Ovary (tissue), 9 donors: ENCODE data around the gene MBNL3. TPM values are rescaled to one million over a fixed set of nuclear protein-coding genes. Genes with fewer than 3 reads are reported as not detected.

Source experiments
- DNase-seq, 5 donors: peaks; one replicate each; pipeline ENCODE4 v3.0.0-alpha.2; 2019 to 2020
- H3K27ac ChIP-seq, 2 donors: fragments of 200-600 bp; one replicate each; pipeline versions ENCODE4 v1.5.1 to v1.8.0; 2019 to 2022
- H3K27me3 ChIP-seq: fragments of 200-600 bp; one replicate; pipeline ENCODE4 v1.8.0; 2022
- H3K36me3 ChIP-seq: fragments of 200-600 bp; sonication (generic); one replicate; pipeline ENCODE4 v1.5.1; 2019
- H3K4me1 ChIP-seq: one replicate; pipeline ENCODE4 v1.8.1; 2013; ENCODE audit warnings: mild to moderate bottlenecking, moderate library complexity; ENCODE audit not compliant: insufficient read depth
- H3K4me3 ChIP-seq: fragments of 200-600 bp; sonication (generic); one replicate; pipeline ENCODE4 v1.5.1; 2017
- H3K9me3 ChIP-seq, 2 donors: fragments of 200-600 bp in 1 of 2; sonication (generic) in 1 of 2; one replicate each; pipeline versions ENCODE4 v1.5.1 to v1.8.1; 2013 to 2019; ENCODE audit warnings: mild to moderate bottlenecking in 1 of 2, moderate library complexity in 1 of 2
- EP300 ChIP-seq: sonication (generic); formaldehyde crosslinking; IDR thresholded peaks from one replicate; pipeline ENCODE4 v1.6.1; 2017; ENCODE audit warnings: antibody characterized with exemption
- POLR2A ChIP-seq: fragments of 450-650 bp; IDR thresholded peaks from one replicate; pipeline ENCODE4 v1.6.1; 2017; ENCODE audit warnings: antibody characterized with exemption, mild to moderate bottlenecking, moderate library complexity
- WGBS, 3 donors: extraction: QIAGEN DNeasy Blood & Tissue Kit in 1 of 3; methylation state at CpG; one replicate each; pipeline versions ENCODE4 v1.1.5 to v1.1.7; 2013 to 2017; 5-methylcytosine and 5-hydroxymethylcytosine counted together
- intact Hi-C, 4 donors: fragments of 100-400 bp; cut with DNase I; formaldehyde crosslinking; loops; one replicate each; pipeline versions ENCODE4 v1.11.0 to v1.15.1; 2022 to 2023
- polyA plus RNA-seq, 2 donors: library from polyadenylated mRNA; stranded (reverse); fragments of 200-250 nt in 1 of 2; fragments of 350-450 nt in 1 of 2; fragmentation: Illumina TruSeq in 1 of 2; extraction: RNeasy Lipid Tissue Mini Kit (QIAGEN cat#74804) in 1 of 2; gene quantifications; one replicate each; pipeline ENCODE4 v1.2.3, GENCODE V29; 2013 to 2014
- total RNA-seq, 7 donors: library from RNA; depleted of rRNA in 2 of 7; stranded (reverse); fragments of >200 nt in 2 of 7; fragmentation: NEBNext Ultra II Directional in 3 of 7; extraction: Animal tissue kit (Norgen Biotek cat#: 25700) in 3 of 7; gene quantifications; one replicate each; pipeline versions ENCODE4 v1.1.0 to v1.2.4, GENCODE V29; 2016 to 2023
- TF ChIP-seq, protein P1 (sequence below), 3 donors: fragments of 450-650 bp in 2 of 3; fragments of 200-600 bp in 1 of 3; IDR thresholded peaks; one replicate each; pipeline versions ENCODE4 v1.5.1 to v1.8.0; 2016 to 2022; ENCODE audit warnings: antibody characterized with exemption in 3 of 3, mild to moderate bottlenecking in 1 of 3
- donor health status: DM: no; HTN: no; CAD: no; lungs with moderate emphysema.
- donor health status: DM: no; HTN: no; CAD: no.
- donor health status: Bipolar disorder and iron deficiency.
- donor health status: DM: yes; HTN: yes; CAD: no.
- donor health status: DM: no; HTN: no; CAD: no.
- donor health status: DM: yes; HTN: yes; CAD: no.

The MBNL3 gene
- total and polyA plus RNA-seq, 9 donors: 1.1 to 56.2 (median 13.3) TPM

DNA sequence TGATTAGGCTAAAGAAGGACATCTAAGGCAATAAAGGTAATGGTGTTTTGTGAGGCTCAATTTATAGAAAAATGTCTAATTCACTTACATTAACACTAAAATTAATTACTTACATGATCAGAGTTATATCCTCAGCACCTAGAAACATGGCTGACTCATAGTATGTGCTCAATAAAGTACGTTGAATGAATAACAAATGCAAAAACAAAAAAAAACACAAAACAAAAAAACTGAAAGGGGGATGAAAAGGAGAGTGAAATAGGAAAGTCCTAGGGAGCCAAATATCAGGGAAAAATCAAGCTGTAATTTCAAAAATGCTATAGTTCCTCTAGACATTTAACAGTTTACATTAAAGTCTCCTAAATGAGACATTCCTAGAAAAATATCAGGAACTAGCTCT, 18.7 kb downstream of the MBNL3 start:
- WGBS, 3 donors: 54 to 80% (median 70%) methylated on average over 1 of the region's 1 CpG
- H3K4me3 ChIP-seq: no peak overlapping the region
- no peaks in the 10 kb centered on the region for H3K27me3 ChIP-seq
- H3K9me3 ChIP-seq: no peaks in the 10 kb centered on the region
- intact Hi-C loops: no loop called here
- no peaks in the 10 kb centered on the region for H3K36me3 ChIP-seq
- H3K27ac ChIP-seq: no peak overlapping the region
- DNase-seq: no peak
- H3K4me1 ChIP-seq: no peaks in the 10 kb centered on the region
- TF ChIP-seq, protein P1, sequence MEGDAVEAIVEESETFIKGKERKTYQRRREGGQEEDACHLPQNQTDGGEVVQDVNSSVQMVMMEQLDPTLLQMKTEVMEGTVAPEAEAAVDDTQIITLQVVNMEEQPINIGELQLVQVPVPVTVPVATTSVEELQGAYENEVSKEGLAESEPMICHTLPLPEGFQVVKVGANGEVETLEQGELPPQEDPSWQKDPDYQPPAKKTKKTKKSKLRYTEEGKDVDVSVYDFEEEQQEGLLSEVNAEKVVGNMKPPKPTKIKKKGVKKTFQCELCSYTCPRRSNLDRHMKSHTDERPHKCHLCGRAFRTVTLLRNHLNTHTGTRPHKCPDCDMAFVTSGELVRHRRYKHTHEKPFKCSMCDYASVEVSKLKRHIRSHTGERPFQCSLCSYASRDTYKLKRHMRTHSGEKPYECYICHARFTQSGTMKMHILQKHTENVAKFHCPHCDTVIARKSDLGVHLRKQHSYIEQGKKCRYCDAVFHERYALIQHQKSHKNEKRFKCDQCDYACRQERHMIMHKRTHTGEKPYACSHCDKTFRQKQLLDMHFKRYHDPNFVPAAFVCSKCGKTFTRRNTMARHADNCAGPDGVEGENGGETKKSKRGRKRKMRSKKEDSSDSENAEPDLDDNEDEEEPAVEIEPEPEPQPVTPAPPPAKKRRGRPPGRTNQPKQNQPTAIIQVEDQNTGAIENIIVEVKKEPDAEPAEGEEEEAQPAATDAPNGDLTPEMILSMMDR (IDR thresholded peaks at IDR 0.05): no peak
- no peak for TF ChIP-seq POLR2A
- no peak for TF ChIP-seq EP300

DNA sequence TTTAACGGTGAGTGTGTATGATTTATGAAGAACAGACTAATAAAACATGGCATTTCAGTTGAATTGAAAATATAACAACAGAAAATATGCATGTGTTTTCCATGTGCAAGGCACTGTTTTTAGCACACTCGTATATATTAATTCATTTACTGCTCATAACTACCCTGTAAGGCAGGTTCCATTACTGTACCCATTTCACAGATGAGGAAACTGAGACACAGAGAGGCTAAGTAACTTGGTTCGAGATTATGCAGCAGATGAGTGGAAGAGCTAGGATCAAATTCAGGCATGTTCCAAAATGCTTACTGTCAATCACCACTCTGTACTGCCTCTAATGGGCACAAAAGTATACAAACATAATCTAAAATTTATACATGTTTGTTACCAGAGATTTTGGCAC, 20.4 kb downstream of the MBNL3 start:
- no peak for DNase-seq
- Histone ChIP-seq H3K4me1 (no peaks in the 10 kb centered on the region), H3K27ac (no peak overlapping the region), H3K27me3 (no peaks in the 10 kb centered on the region), H3K9me3 (no peaks in the 10 kb centered on the region), H3K36me3 (no peaks in the 10 kb centered on the region), H3K4me3 (no peak overlapping the region)
- TF ChIP-seq POLR2A (no peak), EP300 (no peak)
- TF ChIP-seq, protein P1 (IDR thresholded peaks at IDR 0.05): no peak
- intact Hi-C loops: no loop called here
- WGBS, 3 donors: 70 to 83% (median 71%) methylated on average over 3 of the region's 3 CpGs

DNA sequence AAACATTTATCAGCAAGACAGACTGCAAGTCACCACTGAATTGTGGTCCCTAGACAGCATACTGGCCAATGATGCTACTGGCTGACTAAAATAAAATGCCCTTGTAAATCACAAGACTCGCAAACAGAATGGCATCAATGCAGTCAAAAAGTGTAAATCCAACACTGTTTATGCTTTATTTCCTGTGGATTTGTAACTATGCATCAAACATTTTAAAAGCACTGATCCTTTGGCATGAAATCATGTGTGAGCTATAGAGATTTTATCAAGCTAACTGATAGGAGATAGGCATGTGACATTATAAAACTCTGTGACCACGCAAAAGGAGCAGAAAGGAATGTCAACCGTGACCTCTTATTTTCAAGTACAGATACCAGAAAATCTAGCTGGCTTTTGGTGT, 20.8 kb downstream of the MBNL3 start:
- no peak overlapping the region for H3K27ac ChIP-seq
- no peaks in the 10 kb centered on the region for H3K27me3 ChIP-seq
- H3K4me3 ChIP-seq: no peak overlapping the region
- no peaks in the 10 kb centered on the region for H3K36me3 ChIP-seq
- H3K4me1 ChIP-seq: no peaks in the 10 kb centered on the region
- DNase-seq: no peak
- no peaks in the 10 kb centered on the region for H3K9me3 ChIP-seq
- TF ChIP-seq POLR2A: no peak
- no peak for TF ChIP-seq EP300
- TF ChIP-seq, protein P1 (IDR thresholded peaks at IDR 0.05): no peak
- WGBS, 3 donors: 75 to 78% (median 76%) methylated on average over 3 of the region's 3 CpGs
- intact Hi-C loops: no loop called here

DNA sequence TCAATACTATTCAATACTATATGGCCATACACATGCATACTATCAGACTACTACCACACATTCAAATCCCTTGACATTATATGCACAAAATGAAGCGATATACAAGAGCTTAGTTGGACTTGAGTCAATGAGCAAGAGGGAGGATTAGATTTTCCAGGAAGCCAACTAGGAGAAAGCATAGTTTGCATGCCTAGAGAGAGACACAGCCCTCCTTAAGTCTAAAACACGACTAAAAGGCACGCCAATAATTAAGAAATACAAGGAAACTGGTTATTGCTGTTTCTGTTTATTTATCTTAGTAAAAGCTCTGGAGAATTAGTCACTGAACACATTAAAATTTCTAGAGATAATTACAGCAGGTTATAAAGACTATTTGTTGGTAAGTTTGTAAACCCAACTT, 21.8 kb downstream of the MBNL3 start:
- Histone ChIP-seq H3K4me1 (no peaks in the 10 kb centered on the region), H3K27ac (no peak overlapping the region), H3K36me3 (no peaks in the 10 kb centered on the region), H3K9me3 (no peaks in the 10 kb centered on the region), H3K27me3 (no peaks in the 10 kb centered on the region), H3K4me3 (no peak overlapping the region)
- 12 to 14% (median 13%) methylated on average over 3 of the region's 3 CpGs for WGBS, 3 donors
- DNase-seq: no peak
- TF ChIP-seq POLR2A: no peak
- TF ChIP-seq EP300: no peak
- TF ChIP-seq, protein P1 (IDR thresholded peaks at IDR 0.05): no peak
- intact Hi-C loops: no loop called here

DNA sequence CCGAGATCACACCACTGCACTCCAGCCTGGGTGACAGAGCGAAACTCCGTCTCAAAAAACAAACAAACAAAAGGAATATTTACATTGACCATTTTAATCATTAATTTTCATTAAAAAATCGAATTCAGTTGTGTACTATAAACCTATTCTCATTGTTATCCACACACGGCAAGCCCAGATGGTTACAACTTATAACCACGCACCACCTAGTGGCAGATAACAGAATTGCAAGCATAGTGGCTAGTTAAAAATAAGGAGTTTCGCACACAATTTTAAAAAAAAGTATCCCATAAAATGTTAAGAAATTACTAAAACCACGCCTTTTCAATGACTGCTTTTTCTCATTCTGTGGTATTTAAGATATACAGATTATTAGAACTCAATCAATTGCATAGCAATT, 25.4 kb downstream of the MBNL3 start:
- Histone ChIP-seq H3K27ac (no peak overlapping the region), H3K27me3 (no peaks in the 10 kb centered on the region), H3K4me3 (no peak overlapping the region), H3K9me3 (no peaks in the 10 kb centered on the region), H3K36me3 (no peaks in the 10 kb centered on the region), H3K4me1 (no peaks in the 10 kb centered on the region)
- WGBS, 3 donors: 53 to 60% (median 58%) methylated on average over 8 of the region's 8 CpGs
- intact Hi-C loops: no loop called here
- TF ChIP-seq, protein P1 (IDR thresholded peaks at IDR 0.05): no peak
- TF ChIP-seq EP300 (no peak), POLR2A (no peak)
- DNase-seq: no peak
